GM19452 (cell line): ENCODE data around the gene DPY19L3.
"Not testable (repeated sequence)": the region's sequence is repeated elsewhere in the genome, so short reads cannot be mapped to it uniquely, and the experiment has no call there.

Experiments used
- ATAC-seq: cut with Tn5 transposase; IDR thresholded peaks from one replicate; pipeline ENCODE4 v1.9.1; 2021; ENCODE audit not compliant: unreplicated experiment

Gene DPY19L3

DNA sequence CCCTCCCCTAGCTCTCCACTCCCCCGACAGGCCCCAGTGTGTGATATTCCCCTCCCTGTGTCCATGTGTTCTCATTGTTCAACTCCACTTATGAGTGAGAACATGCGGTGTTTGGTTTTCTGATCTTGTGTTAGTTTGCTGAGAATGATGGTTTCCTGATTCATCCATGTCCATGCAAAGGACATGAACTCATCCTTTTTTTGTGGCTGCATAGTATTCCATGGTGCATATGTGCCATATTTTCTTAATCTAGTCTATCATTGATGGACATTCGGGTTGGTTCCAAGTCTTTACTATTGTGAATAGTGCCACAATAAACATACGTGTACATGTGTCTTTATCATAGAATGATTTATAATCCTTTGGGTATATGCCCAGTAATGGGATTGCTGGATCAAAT lies 106.9 kb downstream of the DPY19L3 start:
- not testable (repeated sequence) for ATAC-seq

DNA sequence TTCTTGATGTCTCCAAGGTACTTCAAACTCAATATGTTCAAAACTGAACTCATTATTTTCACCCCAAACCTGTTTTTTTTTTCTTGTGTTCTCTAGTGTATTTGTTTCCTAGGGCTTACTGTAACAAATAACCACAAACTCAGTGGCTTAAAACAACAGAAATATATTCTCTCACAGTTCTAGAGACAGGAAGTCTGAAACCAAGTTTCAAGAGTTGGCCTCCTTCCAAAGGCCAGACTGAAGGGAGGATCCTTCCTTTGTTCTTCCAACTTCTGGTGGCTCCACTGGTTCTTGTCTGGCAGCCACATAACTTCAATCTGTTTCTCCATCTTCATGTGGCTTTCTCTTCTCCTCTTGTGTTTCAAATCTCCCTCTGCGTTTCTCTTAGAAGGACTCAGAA lies 113.5 kb downstream of the DPY19L3 start:
- no peak for ATAC-seq

GRCh38 chr19:32522967-32523366 lies 117.4 kb downstream of the DPY19L3 start:
- ATAC-seq: no peak

DNA sequence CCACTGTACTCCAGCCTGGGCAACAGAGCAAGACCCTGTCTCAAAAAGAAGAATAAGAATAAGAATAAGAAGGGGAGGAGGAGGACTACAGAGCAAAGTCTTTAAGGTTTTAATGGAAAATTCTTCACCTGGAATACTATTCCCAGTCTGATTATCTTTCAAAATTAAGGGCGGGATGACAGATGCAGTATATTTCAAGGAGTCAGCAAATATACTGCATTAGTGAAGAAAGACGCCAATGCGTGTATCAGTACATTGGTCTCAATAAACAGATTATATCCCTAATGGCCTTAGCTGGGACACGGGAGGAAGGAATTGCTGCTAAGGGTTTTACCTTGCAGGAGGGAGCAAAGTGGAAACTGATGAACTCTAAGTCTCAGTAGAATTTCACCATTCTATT lies 121.3 kb downstream of the DPY19L3 start:
- ATAC-seq: no peak

- ATAC-seq: no peak
These were observed 125.2 kb downstream of the DPY19L3 start for GRCh38 chr19:32530773-32531172.

- no peak for ATAC-seq
These were observed 126.7 kb downstream of the DPY19L3 start for GRCh38 chr19:32532233-32532632.
